ENCODE results near the gene CDHR3.

Gene CDHR3

DNA sequence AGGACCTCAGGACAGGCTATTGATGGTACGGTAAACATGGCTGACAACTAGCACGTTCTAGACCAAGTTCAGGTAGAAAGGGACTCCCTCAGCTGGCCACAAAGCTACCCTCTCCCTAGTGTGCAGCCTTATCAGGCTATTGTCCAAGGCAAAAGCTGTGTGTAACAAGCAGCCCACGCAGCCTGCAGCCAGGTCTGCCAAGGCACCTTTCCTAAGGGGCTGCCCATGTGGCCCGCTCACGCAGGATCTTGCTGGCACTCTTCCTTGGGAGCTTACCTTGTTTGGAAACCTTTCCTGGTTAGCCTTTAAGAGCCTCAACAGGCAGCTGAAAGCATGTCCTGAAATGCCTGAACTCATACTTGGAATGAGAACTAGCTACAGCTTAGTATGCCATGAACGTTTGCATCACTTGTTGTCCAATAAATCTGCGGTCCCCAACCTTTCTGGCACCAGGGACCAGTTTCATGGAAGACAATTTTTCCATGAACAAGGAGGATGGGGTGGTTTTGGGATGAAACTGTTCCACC, 97.4 kb downstream of the CDHR3 start:
- in situ Hi-C loops (cut with HindIII; ENCODE audit: low sequenced_read_pairs), result loop anchor here (10.0 kb wide), 1 partner anchor 94 kb away; no protein-coding TSS in a partner anchor

DNA sequence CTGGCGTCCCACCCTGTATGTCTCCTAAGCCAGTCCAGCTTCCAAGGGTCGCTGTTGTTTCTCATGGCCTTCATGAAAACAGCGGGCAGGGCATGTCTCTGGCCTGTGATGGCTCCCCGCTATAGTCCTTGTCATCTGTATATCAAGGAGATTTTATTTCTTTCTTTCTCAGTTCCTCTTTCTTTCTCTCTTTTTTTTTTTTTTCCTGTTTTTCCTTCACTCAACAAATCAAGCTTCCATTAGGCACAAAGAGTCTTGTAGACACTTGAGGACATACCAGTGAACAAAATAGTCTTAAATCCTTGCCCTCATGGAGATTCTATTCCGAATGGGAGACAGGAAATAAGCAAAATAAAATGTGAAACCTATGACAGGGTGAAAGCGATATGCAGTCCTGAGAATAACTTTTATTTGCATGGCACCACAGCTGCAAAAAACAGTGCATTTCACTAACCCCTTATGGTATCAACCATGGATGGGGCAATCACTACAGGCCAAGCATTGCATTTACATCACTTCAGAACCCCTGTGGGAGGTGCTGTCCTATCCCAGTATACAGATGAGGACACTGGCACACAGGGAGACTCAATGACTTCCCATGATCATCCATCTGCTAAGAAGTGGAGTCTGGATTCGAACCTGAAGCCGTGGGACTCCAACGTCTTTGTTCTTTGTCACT, 98.4 kb downstream of the CDHR3 start:
- in situ Hi-C loops (cut with HindIII; ENCODE audit: low sequenced_read_pairs), result loop anchor here (10.0 kb wide), 1 partner anchor 93 kb away; no protein-coding TSS in a partner anchor

DNA sequence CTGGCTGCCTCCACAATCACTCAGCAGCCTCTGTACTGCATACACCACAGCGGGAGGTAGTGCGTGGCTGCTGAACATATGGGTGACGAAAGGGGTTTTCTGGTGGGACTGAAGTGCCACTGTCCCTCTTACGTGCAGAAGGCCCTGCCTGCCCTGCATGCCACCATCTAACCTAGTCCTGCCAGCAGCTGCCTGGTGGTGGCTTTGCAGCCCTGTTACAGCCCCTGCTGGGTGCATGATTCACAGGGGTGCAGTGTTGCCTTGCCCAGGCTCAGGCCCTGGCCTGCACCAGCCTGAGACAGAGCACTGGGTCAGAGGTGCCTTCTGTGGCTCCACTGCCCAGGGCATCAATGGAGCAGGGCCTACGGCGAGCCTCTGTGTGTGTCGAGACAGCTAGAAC, 98.9 kb downstream of the CDHR3 start:
- in situ Hi-C loops (cut with HindIII; ENCODE audit: low sequenced_read_pairs), result loop anchor here (10.0 kb wide), 1 partner anchor 93 kb away; no protein-coding TSS in a partner anchor

DNA sequence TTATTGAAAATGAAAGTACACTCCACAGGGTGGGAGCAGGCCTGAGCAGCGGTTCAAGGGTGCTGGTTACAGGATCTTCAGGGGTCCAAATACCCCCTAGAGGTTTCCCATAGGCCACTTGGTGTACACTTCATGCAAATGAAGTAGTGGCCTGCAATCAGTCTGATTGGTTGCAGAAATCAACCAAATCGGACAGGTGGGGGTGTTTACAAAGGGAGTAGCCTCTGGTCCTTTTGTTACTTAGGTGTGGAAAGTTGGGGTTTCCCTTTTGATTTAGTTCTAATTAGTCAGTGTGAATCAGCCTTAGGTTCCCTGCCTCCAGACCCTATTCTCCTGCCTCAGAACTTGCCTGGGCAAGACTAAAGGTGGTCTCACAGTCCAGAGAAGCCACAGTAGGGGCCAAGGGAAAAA, 99.5 kb downstream of the CDHR3 start:
- in situ Hi-C loops (cut with HindIII; ENCODE audit: low sequenced_read_pairs), result loop anchor here (10.0 kb wide), 1 partner anchor 92 kb away; no protein-coding TSS in a partner anchor

DNA sequence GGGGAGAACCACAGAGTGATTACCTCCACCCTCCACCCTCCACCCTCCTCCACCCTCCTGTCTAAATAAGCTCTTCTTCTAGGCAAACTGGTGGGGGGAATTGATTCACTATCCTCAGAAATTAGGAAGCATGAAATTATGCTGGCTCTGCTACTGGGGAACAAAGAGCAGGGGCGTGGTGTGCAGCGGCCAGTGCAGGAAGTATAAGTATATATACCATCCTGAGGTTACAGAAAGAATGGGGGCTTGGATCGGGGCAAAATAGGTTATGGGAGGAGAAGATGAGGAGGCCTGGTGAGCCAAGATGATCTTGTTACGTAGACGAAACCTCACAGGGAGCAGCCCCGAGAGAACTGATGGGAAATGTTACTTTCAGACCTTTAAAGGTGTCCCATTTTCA, 100.0 kb downstream of the CDHR3 start:
- in situ Hi-C loops (cut with HindIII; ENCODE audit: low sequenced_read_pairs), result loop anchor here (10.0 kb wide), 1 partner anchor 92 kb away; no protein-coding TSS in a partner anchor

DNA sequence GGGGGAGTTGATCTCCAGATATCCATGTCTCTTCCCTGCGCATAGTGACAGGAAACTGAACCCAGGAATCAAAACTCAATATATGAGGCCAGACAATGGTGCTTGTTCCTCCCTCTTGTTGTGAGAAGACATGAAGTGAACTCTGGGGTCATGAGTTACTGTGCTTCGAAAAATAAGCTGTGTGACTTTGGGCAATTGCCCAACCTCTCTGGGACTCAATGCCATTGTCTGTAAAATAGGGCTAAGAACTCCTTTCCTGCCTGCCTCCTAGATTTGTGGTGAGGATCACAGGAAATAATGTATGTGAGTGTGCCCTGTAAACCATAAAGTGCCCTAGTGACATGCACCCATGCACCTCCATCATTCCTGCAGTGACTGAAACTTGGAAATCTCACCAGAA, 100.6 kb downstream of the CDHR3 start:
- in situ Hi-C loops (cut with HindIII; ENCODE audit: low sequenced_read_pairs), result loop anchor here (10.0 kb wide), 1 partner anchor 91 kb away; no protein-coding TSS in a partner anchor

DNA sequence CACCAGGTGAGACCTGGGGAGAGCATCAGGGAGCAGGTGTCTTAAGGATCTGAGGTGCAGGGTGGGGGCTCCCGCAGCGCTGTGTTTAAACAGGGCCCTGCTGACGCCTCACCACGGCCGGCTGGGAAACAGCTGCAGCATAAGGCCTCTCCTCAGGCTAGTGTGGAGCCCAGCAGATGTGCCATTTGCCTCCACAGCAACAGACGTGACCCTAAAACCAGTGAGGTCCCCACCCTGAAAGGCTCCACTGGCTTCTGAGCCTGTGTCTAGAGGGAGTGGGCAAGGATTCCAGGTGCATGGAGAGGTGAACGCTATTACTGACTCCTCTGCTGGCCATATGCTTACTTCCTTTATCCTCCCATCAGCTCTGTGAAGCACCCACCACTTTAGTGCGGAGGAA, 101.3 kb downstream of the CDHR3 start:
- in situ Hi-C loops (cut with HindIII; ENCODE audit: low sequenced_read_pairs), result loop anchor here (10.0 kb wide), 1 partner anchor 90 kb away; no protein-coding TSS in a partner anchor

DNA sequence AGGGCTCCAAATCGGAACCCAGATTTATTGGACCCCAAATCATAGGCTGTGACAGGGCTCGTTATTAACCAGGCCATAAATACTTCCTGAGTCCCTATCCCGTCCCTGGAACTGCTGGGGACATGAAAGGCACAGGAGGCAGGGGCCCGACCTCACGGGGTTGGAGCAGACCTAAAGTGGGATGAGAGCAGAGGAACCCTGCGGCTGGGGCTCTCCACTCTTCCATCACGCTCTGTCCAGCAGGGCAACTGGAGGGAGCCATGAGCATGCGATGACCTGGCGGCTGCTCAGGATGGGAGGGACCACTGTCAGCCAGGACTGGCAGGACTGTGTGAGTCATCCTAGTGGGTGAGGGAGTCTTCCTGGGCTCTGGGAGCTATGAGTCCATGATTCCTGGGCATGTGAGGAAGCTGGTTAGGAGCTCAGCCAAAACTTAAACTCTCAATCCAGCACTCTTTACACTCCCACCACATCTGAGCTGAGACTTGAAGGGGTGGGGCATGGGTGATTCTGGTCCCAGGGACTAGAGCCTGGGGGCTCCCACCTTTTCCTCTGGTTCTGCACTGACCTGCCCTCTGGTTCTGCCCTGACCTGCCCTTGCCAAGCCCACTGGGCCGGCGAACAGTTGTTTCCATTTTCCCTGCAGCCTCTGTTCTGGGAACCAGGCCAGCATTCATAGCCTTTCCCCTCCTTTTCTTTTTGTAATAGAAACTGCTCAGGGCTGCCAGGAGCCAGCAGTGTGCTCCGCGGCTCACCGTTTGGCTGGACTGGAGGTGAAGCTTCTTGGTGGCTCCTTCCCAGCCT, 101.9 kb downstream of the CDHR3 start:
- in situ Hi-C loops (cut with HindIII; ENCODE audit: low sequenced_read_pairs), result loop anchor here (10.0 kb wide), 1 partner anchor 90 kb away; no protein-coding TSS in a partner anchor

DNA sequence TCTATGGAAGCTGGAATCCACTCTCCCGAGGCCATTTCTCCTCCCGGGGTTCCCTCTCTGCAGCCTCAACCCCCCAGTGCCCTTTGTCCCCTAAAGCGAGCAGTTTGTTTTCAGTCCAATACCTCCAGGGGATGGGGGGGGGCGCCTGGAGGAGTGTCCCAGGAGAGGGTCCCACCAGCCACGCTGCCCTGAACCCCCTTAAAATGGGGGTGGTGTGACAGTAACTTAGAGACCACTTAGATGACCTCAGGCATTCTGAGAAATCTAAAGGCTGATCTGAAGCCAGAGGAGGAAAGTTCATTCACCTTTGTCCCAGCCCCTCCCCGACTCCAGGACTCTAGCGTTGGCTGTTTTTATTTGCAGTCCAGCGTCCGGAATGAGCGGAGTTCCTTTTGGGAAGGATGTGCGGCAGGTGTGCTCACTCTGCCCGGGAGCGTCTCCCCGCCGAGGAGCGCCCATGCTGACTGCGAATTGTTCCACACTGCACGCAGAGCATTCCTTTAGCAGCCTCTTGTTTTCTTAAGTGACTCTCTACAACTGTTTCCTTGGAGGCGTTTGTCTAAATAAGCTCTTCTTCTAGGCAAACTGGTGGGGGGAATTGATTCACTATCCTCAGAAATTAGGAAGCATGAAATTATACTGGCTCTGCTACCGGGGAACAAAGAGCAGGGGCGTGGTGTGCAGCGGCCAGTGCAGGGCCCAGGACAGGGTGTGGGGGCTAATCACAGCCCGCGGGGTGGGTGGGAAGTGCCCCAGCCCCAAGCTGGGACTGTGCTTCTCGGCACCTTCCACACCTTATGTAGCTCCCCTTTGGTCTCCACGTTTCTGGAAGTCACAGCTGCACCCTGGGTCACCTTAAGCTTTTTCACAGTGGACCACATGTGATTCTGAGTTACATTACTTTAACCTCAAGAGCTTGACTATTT, 102.8 kb downstream of the CDHR3 start:
- in situ Hi-C loops (cut with HindIII; ENCODE audit: low sequenced_read_pairs), result loop anchor here (10.0 kb wide), 1 partner anchor 89 kb away; no protein-coding TSS in a partner anchor

DNA sequence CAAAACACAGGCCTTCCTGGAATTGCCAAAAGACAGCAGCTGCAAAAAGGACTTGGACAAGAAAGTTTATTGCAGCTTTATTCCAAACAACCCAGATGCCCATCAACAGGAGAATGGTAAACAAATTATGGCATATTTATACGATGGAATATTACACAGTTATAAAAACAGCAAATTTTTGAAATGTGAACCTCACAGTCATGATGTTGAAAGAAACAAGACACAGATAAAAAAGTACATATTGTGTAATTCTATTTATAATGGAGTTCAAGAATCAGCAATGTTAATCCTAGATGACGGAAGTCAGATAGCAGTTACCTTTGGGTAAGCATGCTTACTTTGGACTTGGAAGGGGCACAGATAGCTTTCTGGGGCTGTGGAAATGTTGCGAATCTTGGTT, 104.6 kb downstream of the CDHR3 start:
- in situ Hi-C loops (cut with HindIII; ENCODE audit: low sequenced_read_pairs), result loop anchor here (10.0 kb wide), 1 partner anchor 87 kb away; no protein-coding TSS in a partner anchor

DNA sequence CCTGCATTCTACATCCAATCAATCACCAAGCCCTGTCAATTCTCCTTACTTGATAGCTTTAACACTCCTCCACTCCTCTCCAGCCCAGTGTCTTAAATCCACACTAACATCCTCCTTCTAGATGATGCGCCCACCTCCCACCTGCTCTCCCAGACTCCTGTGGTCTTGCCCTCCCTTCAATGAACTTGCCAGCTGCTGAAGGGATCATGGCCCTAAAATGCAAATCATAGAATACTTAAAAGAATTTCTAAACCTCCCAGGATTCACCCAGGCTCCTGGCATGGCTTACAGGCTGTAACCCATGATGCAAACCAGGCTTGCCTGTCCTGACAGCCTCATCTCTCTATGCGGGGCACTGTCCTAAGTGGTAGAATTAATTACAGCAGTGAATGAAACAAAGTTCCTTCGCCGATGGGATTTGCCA, 105.5 kb downstream of the CDHR3 start:
- in situ Hi-C loops (cut with HindIII; ENCODE audit: low sequenced_read_pairs), result loop anchor here (10.0 kb wide), 1 partner anchor 86 kb away; no protein-coding TSS in a partner anchor

DNA sequence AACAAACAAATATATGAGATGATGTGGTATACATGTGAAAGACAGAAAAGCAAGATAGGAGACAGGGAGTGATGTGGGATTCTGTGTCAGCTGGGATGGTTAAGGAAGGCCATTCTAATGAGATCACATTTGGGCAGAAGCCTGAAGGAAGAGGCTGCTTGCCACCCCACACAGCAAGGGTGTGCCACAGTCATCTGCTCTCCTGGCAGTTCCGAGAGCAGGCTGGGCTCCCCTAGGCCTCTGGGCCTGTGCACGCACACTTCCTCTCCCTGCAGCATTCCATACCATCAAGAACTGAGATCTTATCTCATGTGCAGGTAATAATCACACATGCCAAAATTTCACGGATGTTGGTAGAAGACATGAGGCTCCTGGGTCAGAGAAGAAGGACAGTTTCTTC, 105.9 kb downstream of the CDHR3 start:
- in situ Hi-C loops (cut with HindIII; ENCODE audit: low sequenced_read_pairs), result loop anchor here (10.0 kb wide), 1 partner anchor 86 kb away; no protein-coding TSS in a partner anchor

DNA sequence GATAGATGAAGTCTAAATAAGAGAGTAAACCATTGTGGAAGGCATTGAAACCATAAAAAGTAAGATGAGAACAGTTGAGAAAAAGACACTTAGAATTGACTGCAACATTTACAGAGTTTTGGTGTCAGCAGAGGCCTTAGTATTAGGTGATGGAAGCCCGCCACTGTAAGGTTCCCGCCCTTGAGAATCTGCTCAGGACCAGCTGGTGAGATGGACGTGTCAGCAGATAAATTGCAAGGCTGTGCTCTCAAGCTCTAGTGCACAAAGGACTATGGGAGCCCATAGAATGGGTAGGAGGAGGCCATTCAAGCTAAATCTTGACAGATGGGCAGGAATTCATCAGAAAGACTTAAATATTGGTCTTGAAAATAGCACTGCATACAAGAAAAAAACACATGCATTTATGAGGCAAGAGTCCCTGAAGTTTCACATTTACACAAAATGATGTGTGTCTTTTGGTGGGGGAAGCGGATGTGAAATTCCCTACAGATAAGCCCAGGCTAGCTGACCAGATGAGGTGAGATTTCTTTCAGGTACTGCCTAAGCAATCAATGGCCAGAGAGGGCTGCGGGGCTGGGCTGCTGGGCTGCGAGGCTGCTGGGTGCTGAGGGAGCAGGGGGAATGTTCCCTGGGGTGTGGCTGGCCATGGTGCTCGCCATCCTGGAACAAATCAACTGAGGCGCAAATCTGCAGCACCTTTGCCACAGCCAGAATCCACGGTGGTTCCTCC, 106.6 kb downstream of the CDHR3 start:
- in situ Hi-C loops (cut with HindIII; ENCODE audit: low sequenced_read_pairs), result loop anchor here (10.0 kb wide), 1 partner anchor 85 kb away; no protein-coding TSS in a partner anchor

DNA sequence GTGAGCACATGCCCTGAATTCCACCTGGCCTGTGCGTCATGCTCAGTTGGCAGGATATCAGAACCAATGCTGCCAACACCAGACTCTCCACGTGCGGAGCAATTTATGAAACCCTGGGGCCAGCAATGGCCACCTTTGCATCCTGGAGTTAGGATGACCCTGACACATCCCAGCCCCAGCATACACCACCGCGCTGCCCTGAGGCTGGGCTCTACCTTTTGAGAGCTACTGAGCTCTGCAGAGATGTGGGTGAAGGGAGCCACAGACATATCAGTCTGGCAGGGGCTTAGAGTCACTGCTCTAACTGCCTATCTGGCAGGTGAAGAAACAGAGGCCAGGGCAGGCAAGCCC, 107.1 kb downstream of the CDHR3 start:
- in situ Hi-C loops (cut with HindIII; ENCODE audit: low sequenced_read_pairs), result no loop called here

DNA sequence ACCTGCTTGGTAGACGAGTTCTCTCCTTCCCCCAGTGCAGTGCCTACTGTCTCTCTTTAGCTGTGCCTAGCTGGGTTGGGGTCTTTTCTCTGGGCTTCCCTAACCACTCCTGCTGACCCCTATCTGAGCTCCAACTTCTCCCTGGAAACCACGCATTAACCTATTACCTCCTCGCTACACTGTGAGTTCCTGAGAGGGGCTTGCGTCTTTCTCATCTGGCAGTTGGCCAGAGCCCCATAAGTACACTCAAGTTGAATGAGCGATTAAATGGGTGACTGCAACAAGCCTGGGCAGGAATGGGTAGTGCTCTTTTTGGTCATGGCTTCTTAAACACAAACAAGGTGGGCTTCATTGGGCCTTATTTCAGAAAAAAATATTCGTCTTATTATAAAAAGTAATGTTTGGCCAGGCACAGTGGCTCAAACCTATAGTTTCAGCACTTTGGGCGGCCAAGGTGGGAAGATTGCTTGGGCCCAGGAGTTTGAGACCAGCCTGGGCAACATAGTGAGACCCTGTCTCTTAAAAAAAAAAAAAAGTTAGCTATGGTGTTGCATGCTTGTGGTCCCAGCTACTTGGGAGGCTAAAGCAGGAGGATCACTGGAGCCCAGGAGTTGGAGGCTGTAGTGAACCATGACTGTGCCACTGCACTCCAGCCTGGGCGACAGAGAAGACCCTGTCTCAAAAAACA, 107.6 kb downstream of the CDHR3 start:
- in situ Hi-C loops (cut with HindIII; ENCODE audit: low sequenced_read_pairs), result no loop called here

DNA sequence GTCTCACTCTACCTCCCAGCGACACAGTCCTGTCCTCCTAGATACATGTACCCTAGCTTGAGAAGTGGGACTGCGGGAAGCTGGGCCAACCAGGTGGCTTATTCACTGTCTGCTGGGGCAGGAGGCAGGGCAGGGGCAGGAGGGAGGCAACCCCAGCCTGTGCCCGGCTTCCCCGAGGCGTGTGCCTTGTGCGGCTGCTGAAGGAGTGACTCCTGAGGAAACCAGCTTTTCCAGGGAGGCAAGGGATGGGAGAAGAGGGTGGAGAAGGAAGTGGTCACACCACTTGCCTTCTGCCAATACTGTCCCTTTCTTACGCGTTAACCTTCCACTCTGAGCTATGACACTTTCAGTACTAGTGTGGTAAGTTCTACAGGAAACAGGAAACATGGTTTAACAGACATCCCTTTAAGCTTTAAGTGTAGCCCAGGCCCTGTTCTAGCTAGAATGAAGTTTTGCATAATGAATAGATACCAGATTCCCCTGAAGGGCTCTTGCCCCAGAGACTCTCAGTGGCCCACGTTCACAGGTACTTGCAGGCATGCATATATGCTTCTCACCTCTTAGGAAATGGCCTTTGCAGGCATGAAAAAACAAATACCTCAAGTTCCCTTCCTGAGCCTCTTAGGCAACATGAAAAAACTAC, 108.4 kb downstream of the CDHR3 start:
- in situ Hi-C loops (cut with HindIII; ENCODE audit: low sequenced_read_pairs), result no loop called here

DNA sequence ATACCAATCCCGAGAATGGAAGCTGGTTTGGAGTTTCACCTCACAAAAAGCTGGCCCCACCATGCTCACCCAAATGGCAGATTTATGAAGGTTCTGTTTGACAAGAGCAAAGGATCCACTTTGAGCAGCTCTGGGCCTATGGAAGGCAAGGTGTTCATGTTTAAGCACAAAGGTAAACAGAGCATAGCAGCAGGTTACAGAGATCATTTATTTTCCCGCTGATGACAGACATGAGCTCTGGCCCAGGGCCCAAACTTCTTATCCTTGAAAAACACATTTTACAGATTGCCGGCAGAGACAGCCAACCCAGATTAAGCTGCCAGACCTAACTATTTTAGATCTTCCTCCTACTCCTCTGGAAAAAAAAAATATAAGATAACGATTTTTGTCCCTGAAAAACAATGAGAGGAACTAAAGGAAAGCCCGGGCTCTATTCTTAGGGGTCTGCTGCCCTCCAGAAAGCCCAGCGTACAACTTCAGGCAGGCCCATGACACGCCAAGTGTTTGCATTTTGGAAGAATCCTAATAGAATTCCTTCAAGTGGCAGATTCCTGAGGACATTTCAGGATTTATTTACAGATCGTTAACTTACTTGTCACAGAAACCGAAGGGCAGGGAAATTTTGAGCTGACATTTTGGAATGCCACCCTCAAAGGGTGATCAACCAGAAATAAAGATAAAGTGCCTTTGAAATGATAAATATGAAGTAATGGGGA, 109.1 kb downstream of the CDHR3 start:
- in situ Hi-C loops (cut with HindIII; ENCODE audit: low sequenced_read_pairs), result no loop called here

DNA sequence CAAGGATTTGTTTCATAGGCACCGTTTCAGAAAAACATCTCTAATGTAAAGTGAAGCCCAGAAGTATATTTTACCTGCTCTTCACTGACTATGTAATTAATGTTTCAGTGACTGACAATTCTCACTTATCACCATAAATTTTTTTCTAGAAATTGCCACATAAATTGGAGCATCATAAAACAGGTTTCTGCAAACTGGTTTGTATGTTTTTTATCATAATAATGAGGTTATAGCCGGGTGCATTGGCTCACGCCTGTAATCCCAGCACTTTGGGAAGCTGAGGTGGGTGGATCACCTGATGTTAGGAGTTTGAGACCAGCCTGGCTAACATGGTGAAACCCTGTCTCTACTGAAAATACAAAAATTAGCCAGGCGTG, 109.6 kb downstream of the CDHR3 start:
- in situ Hi-C loops (cut with HindIII; ENCODE audit: low sequenced_read_pairs), result no loop called here
